ENCODE results near the gene MAD1L1.

GRCh38 chr7:2163600-2164555 lies 68.9 kb downstream of the MAD1L1 start:
- TF ChIP-seq POLR2A (IDR thresholded peaks at IDR 0.05; ENCODE audit: low read depth, low read length) (no peak), POLR2AphosphoS5 (IDR thresholded peaks at IDR 0.05; ENCODE audit: low read depth, low read length) (no peak), TAF1 (IDR thresholded peaks at IDR 0.05; ENCODE audit: borderline replicate concordance, low read depth, low read length) (no peak)
